ENCODE measurements around the gene TEX26. TPM values are rescaled to one million over a fixed set of nuclear protein-coding genes. Genes with fewer than 3 reads are reported as not detected.

TEX26 gene
- total RNA-seq, 1 donor from 2014 or later: not detected

- peaks cover 73% of the 10 kb centered on the region for H3K27me3 Mint-ChIP-seq
- H3K36me3 Mint-ChIP-seq (ENCODE audit: insufficient read depth): no peaks in the 10 kb centered on the region
- H3K9me3 Mint-ChIP-seq (ENCODE audit: low read depth): no peaks in the 10 kb centered on the region
- no peak overlapping the region for H3K27ac Mint-ChIP-seq
- no peak for TF ChIP-seq CTCF (IDR thresholded peaks at IDR 0.05; ENCODE audit: unreplicated experiment)
- no peak overlapping the region for H3K4me3 Mint-ChIP-seq (ENCODE audit: low read depth)
- no peak for DNase-seq (ENCODE audit: low spot score, unreplicated experiment)
- peaks cover 8% of the 10 kb centered on the region for H3K4me1 Mint-ChIP-seq (ENCODE audit: low read depth)
Observed at GRCh38 chr13:30904043-30904442, 28.4 kb upstream of the TEX26 start.

- H3K36me3 Mint-ChIP-seq (ENCODE audit: insufficient read depth): no peaks in the 10 kb centered on the region
- no peaks in the 10 kb centered on the region for H3K9me3 Mint-ChIP-seq (ENCODE audit: low read depth)
- H3K4me1 Mint-ChIP-seq (ENCODE audit: low read depth): peaks cover 8% of the 10 kb centered on the region
- no peak for DNase-seq (ENCODE audit: low spot score, unreplicated experiment)
- H3K27ac Mint-ChIP-seq: no peak within 1 kb of the TSS
- peaks cover 70% of the 10 kb centered on the region for H3K27me3 Mint-ChIP-seq
- peak within 1 kb of the TSS; percentile 50 for H3K4me3 Mint-ChIP-seq (ENCODE audit: low read depth)
- no peak for TF ChIP-seq CTCF (IDR thresholded peaks at IDR 0.05; ENCODE audit: unreplicated experiment)
Observed at GRCh38 chr13:30905932-30906383, 26.5 kb upstream of the TEX26 start, which contains the start of gene MEDAG. Gene MEDAG (plus strand): TSS chr13:30906271. CDS start chr13:30906516, 245 bp downstream.

- peak; percentile 16 for DNase-seq (ENCODE audit: low spot score, unreplicated experiment)
- no peak for TF ChIP-seq CTCF (IDR thresholded peaks at IDR 0.05; ENCODE audit: unreplicated experiment)
- H3K4me1 Mint-ChIP-seq (ENCODE audit: low read depth): peaks cover 8% of the 10 kb centered on the region
- H3K4me3 Mint-ChIP-seq (ENCODE audit: low read depth): no peak overlapping the region
- H3K27me3 Mint-ChIP-seq: peaks cover 69% of the 10 kb centered on the region
- H3K36me3 Mint-ChIP-seq (ENCODE audit: insufficient read depth): no peaks in the 10 kb centered on the region
- H3K27ac Mint-ChIP-seq: no peak overlapping the region
- H3K9me3 Mint-ChIP-seq (ENCODE audit: low read depth): no peaks in the 10 kb centered on the region
Observed at GRCh38 chr13:30906411-30907051, 25.9 kb upstream of the TEX26 start.

- Mint-ChIP-seq H3K36me3 (ENCODE audit: insufficient read depth) (no peaks in the 10 kb centered on the region), H3K27me3 (peaks cover 71% of the 10 kb centered on the region), H3K4me3 (ENCODE audit: low read depth) (no peak overlapping the region), H3K4me1 (ENCODE audit: low read depth) (peaks cover 8% of the 10 kb centered on the region), H3K9me3 (ENCODE audit: low read depth) (no peaks in the 10 kb centered on the region), H3K27ac (no peak overlapping the region)
- DNase-seq (ENCODE audit: low spot score, unreplicated experiment): no peak
- no peak for TF ChIP-seq CTCF (IDR thresholded peaks at IDR 0.05; ENCODE audit: unreplicated experiment)
Observed at GRCh38 chr13:30907121-30907861, 25.2 kb upstream of the TEX26 start.

- Mint-ChIP-seq H3K4me3 (ENCODE audit: low read depth) (no peak overlapping the region), H3K27ac (no peak overlapping the region), H3K4me1 (ENCODE audit: low read depth) (peaks cover 8% of the 10 kb centered on the region), H3K36me3 (ENCODE audit: insufficient read depth) (no peaks in the 10 kb centered on the region), H3K9me3 (ENCODE audit: low read depth) (no peaks in the 10 kb centered on the region), H3K27me3 (peaks cover 63% of the 10 kb centered on the region)
- DNase-seq (ENCODE audit: low spot score, unreplicated experiment): no peak
- no peak for TF ChIP-seq CTCF (IDR thresholded peaks at IDR 0.05; ENCODE audit: unreplicated experiment)
Observed at GRCh38 chr13:30908416-30908980, 24.0 kb upstream of the TEX26 start.

Measured in progenitor cell of endocrine pancreas (in vitro differentiated cells).